T-helper 1 cell treated with Interleukin-12 subunit alpha and Interleukin-12 subunit beta and Interleukin-4 antibody, amounts not matched to agents 30 ng/mL and 1 ng/mL, for 36 hours (primary cell): ENCODE data around the gene CHAT. TPM values are rescaled to one million over a fixed set of nuclear protein-coding genes. Genes with fewer than 3 reads are reported as not detected.

Source experiments
- total RNA-seq: library from RNA; stranded (reverse); gene quantifications from 2 replicates; pipeline ENCODE4 v1.2.3, GENCODE V29; 2022

Gene CHAT
- total RNA-seq, 1 donor from 2014 or later, result not detected

Other genes starting within 250 kb of the CHAT start
- not detected in 2 replicates for gene DRGX, start 217.9 kb upstream of the CHAT start, total RNA-seq
- 21.0 and 21.5 TPM in 2 replicates for gene ERCC6, start 74.9 kb upstream of the CHAT start, total RNA-seq
- not detected in 2 replicates for gene SLC18A3, start 3.7 kb upstream of the CHAT start, total RNA-seq
- gene C10orf53, start 65.6 kb downstream of the CHAT start, total RNA-seq, result not detected in 2 replicates
- 0.12 TPM in 1 of 2 replicates, not detected in the other for gene OGDHL, start 148.3 kb downstream of the CHAT start, total RNA-seq